Mesendoderm (in vitro differentiated cells): ENCODE data around the gene PARD3B.

Experiments used
- DNase-seq: peaks from one replicate; pipeline ENCODE4 v3.0.0; 2013
- H2AK5ac ChIP-seq: 2 replicates; pipeline ENCODE4 v1.6.1; 2013; ENCODE audit warnings: low read length, inconsistent platforms
- H2BK120ac ChIP-seq: 2 replicates; pipeline ENCODE4 v1.6.1; 2013; ENCODE audit warnings: low read depth, mild to moderate bottlenecking, low read length, moderate library complexity, mixed read lengths
- H2BK15ac ChIP-seq: replicated peaks from 2 replicates; pipeline ENCODE4 v1.6.1; 2013; ENCODE audit warnings: low read depth, mild to moderate bottlenecking, moderate library complexity
- H2BK5ac ChIP-seq: 2 replicates; pipeline ENCODE4 v1.6.1; 2013; ENCODE audit warnings: low read length, inconsistent platforms
- H3K18ac ChIP-seq: 2 replicates; pipeline ENCODE4 v1.6.1; 2013; ENCODE audit warnings: mild to moderate bottlenecking, low read length, mixed read lengths
- H3K23ac ChIP-seq: one replicate; pipeline ENCODE4 v1.6.1; 2013; ENCODE audit warnings: low read length
- H3K27ac ChIP-seq: 2 replicates; pipeline ENCODE4 v1.5.1; 2013; ENCODE audit warnings: low read depth, mild to moderate bottlenecking, inconsistent platforms, low read length, moderate library complexity
- H3K27me3 ChIP-seq: 2 replicates; pipeline ENCODE4 v1.6.1; 2013; ENCODE audit warnings: low read length, control low read depth, mild to moderate bottlenecking, inconsistent platforms; ENCODE audit not compliant: insufficient read depth, poor library complexity
- H3K36me3 ChIP-seq: 2 replicates; pipeline ENCODE4 v1.6.1; 2013; ENCODE audit warnings: low read length, inconsistent platforms; ENCODE audit not compliant: control insufficient read depth, insufficient read depth
- H3K4ac ChIP-seq: one replicate; pipeline ENCODE4 v1.6.1; 2013; ENCODE audit warnings: low read depth, mild to moderate bottlenecking, low read length, moderate library complexity
- H3K4me1 ChIP-seq: 2 replicates; pipeline ENCODE4 v1.6.1; 2013; ENCODE audit warnings: low read depth, low read length, inconsistent platforms; ENCODE audit not compliant: control insufficient read depth
- H3K4me2 ChIP-seq: 2 replicates; pipeline ENCODE4 v1.6.1; 2013; ENCODE audit warnings: low read length
- H3K4me3 ChIP-seq: 2 replicates; pipeline ENCODE4 v1.5.1; 2013; ENCODE audit warnings: mild to moderate bottlenecking, low read length
- H3K56ac ChIP-seq: one replicate; pipeline ENCODE4 v1.6.1; 2013; ENCODE audit warnings: low read length
- H3K79me1 ChIP-seq: 2 replicates; pipeline ENCODE4 v1.6.1; 2013; ENCODE audit warnings: low read length, inconsistent platforms
- H3K79me2 ChIP-seq: 2 replicates; pipeline ENCODE4 v1.6.1; 2013; ENCODE audit warnings: mild to moderate bottlenecking, low read length; ENCODE audit not compliant: control insufficient read depth, insufficient read depth
- H3K9ac ChIP-seq: 2 replicates; pipeline ENCODE4 v1.6.1; 2013; ENCODE audit warnings: low read length, inconsistent platforms
- H4K5ac ChIP-seq: one replicate; pipeline ENCODE4 v1.6.1; 2013; ENCODE audit warnings: low read length
- H4K8ac ChIP-seq: one replicate; pipeline ENCODE4 v1.6.1; 2013; ENCODE audit warnings: low read depth, mild to moderate bottlenecking, control low read depth, low read length, moderate library complexity
- WGBS: extraction: QIAGEN DNeasy Blood & Tissue Kit; methylation state at CpG from one replicate; pipeline ENCODE4 v1.1.7; 2013; ENCODE audit warnings: low lambda C conversion rate, missing lambda C conversion rate; ENCODE audit not compliant: insufficient coverage; ENCODE audit errors: extremely low coverage; 5-methylcytosine and 5-hydroxymethylcytosine counted together

PARD3B gene

DNA sequence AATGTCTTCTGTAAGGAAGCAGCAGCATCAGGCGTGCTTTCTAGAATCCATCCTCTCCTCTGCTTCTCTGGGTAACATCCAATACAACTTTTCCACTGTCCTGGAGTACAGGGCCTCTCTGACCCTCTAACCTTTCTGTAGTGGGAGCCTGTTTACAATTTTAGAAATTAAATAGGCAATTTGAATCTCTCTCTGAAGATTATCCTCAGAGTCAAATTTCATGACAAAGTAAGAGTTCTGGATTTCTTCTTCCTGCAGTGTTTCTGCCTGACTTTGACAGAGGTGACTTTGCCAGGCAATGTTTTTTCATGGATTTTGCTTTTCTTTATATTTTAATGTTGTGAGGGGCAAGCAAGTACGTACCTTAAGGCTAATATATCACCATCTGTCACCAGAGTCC is 558.4 kb downstream of the PARD3B start:
- no peak for DNase-seq

DNA sequence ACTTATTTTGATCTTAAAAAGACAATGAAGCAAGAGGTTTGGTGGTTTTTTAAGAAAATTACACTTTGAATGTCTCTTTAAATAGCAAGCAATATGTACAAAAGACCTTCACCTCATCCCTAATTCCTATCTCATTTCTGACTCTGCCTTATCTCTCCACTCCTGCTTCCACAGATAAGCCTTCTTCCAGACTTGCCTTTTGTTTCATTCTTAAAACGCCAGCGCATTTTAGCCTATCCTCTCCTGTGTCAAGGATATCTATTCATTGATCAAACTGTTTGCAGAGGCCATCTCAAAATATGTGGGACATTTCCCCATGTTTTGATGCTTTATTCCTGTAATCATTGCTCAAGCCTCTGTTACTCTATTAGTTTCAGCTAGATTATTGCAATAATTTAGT is 562.5 kb downstream of the PARD3B start:
- Histone ChIP-seq H3K27ac (no peak overlapping the region), H3K23ac (no peak overlapping the region), H2BK15ac (no peak overlapping the region), H3K36me3 (no peaks in the 10 kb centered on the region), H3K79me1 (no peaks in the 10 kb centered on the region), H3K4ac (no peak overlapping the region), H3K18ac (no peak overlapping the region), H3K4me1 (peaks cover 5% of the 10 kb centered on the region), H3K4me2 (no peak overlapping the region), H2BK120ac (no peak overlapping the region), H3K27me3 (no peaks in the 10 kb centered on the region), H2AK5ac (no peak overlapping the region), H2BK5ac (no peak overlapping the region), H4K5ac (no peak overlapping the region), H3K9ac (no peak overlapping the region), H3K4me3 (no peak overlapping the region), H4K8ac (no peak overlapping the region), H3K56ac (no peak overlapping the region), H3K79me2 (no peaks in the 10 kb centered on the region)
- WGBS: no CpG with 5 or more reads among the region's 2 CpGs
- DNase-seq: peak; percentile 79

More for the DNA sequence above, 558.4 kb downstream of the PARD3B start:
- Histone ChIP-seq H2BK5ac (no peak overlapping the region), H2AK5ac (no peak overlapping the region), H3K4me3 (no peak overlapping the region), H4K5ac (no peak overlapping the region), H3K36me3 (no peaks in the 10 kb centered on the region), H2BK15ac (no peak overlapping the region), H4K8ac (no peak overlapping the region), H2BK120ac (no peak overlapping the region), H3K4me2 (no peak overlapping the region), H3K27me3 (no peaks in the 10 kb centered on the region), H3K79me2 (no peaks in the 10 kb centered on the region), H3K79me1 (no peaks in the 10 kb centered on the region), H3K4me1 (peaks cover 5% of the 10 kb centered on the region), H3K56ac (no peak overlapping the region), H3K27ac (no peak overlapping the region), H3K23ac (no peak overlapping the region), H3K4ac (no peak overlapping the region), H3K9ac (no peak overlapping the region), H3K18ac (no peak overlapping the region)
- no CpG with 5 or more reads among the region's 2 CpGs for WGBS

DNA sequence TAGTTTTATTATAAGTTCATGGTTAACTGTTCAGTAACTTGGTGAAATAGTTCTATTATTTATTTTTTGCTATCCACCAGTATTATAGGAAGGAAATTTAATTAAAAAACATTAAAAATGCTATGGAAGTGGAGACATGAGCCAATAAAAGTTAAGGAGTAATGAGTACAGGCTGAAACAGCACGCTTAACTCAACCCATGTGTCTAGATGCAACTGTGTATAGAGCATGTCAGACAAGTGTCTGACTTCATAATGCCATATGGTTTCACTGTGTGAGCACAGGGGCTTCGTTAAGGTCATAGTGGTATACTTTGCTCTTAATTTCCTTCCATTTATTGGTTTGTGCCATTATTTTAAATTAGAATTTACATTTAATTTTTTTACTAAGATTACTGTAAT is 570.2 kb downstream of the PARD3B start:
- DNase-seq: no peak
- no peaks in the 10 kb centered on the region for H3K79me2 ChIP-seq
- H3K23ac ChIP-seq: no peak overlapping the region
- H3K4me1 ChIP-seq: no peaks in the 10 kb centered on the region
- no peak overlapping the region for H2AK5ac ChIP-seq
- H2BK5ac ChIP-seq: no peak overlapping the region
- no peak overlapping the region for H4K8ac ChIP-seq
- H3K4me3 ChIP-seq: no peak overlapping the region
- H3K27ac ChIP-seq: no peak overlapping the region
- H2BK15ac ChIP-seq: no peak overlapping the region
- H3K36me3 ChIP-seq: no peaks in the 10 kb centered on the region
- no peak overlapping the region for H3K4ac ChIP-seq
- H3K18ac ChIP-seq: no peak overlapping the region
- H3K9ac ChIP-seq: no peak overlapping the region
- no peak overlapping the region for H2BK120ac ChIP-seq
- no peak overlapping the region for H3K4me2 ChIP-seq
- no peaks in the 10 kb centered on the region for H3K79me1 ChIP-seq
- no peak overlapping the region for H3K56ac ChIP-seq
- H3K27me3 ChIP-seq: no peaks in the 10 kb centered on the region
- no peak overlapping the region for H4K5ac ChIP-seq
- WGBS: no CpG with 5 or more reads among the region's 2 CpGs

DNA sequence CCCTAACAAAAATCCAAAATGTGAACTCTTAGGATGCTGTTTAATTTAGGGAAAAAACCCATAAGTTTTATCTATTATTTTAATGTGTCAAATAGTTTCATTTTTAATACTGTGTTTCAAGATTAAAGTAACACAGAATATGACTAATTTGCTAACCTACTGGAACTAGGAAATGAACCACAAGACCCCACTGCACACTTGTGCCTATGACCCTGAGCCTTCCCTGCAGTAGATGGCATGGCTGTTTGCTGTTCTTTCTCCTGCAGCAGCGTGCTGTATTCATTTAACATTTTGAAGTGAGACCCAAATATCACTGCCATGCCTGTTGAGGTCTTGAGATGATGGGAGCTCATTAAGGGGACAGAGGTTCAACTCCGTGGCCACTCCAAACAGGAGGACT is 571.9 kb downstream of the PARD3B start:
- Histone ChIP-seq H2BK15ac (no peak overlapping the region), H3K27me3 (no peaks in the 10 kb centered on the region), H2BK5ac (no peak overlapping the region), H3K27ac (no peak overlapping the region), H3K36me3 (no peaks in the 10 kb centered on the region), H3K4me1 (no peaks in the 10 kb centered on the region), H2BK120ac (no peak overlapping the region), H3K23ac (no peak overlapping the region), H3K79me1 (no peaks in the 10 kb centered on the region), H3K4me3 (no peak overlapping the region), H4K5ac (no peak overlapping the region), H3K4me2 (no peak overlapping the region), H4K8ac (no peak overlapping the region), H3K4ac (no peak overlapping the region), H3K18ac (no peak overlapping the region), H3K79me2 (no peaks in the 10 kb centered on the region), H2AK5ac (no peak overlapping the region), H3K56ac (no peak overlapping the region), H3K9ac (no peak overlapping the region)
- no CpG with 5 or more reads among the region's 2 CpGs for WGBS
- DNase-seq: no peak

GRCh38 chr2:205119136-205119535 is 573.9 kb downstream of the PARD3B start:
- Histone ChIP-seq H3K4me1 (no peaks in the 10 kb centered on the region), H4K5ac (no peak overlapping the region), H3K27me3 (no peaks in the 10 kb centered on the region), H2BK5ac (no peak overlapping the region), H3K9ac (no peak overlapping the region), H3K79me1 (no peaks in the 10 kb centered on the region), H2BK15ac (no peak overlapping the region), H2BK120ac (no peak overlapping the region), H3K4me3 (no peak overlapping the region), H3K56ac (no peak overlapping the region), H3K4me2 (no peak overlapping the region), H4K8ac (no peak overlapping the region), H3K18ac (no peak overlapping the region), H3K79me2 (no peaks in the 10 kb centered on the region), H2AK5ac (no peak overlapping the region), H3K27ac (no peak overlapping the region), H3K36me3 (no peaks in the 10 kb centered on the region), H3K23ac (no peak overlapping the region), H3K4ac (no peak overlapping the region)
- WGBS: no CpG with 5 or more reads among the region's 9 CpGs
- no peak for DNase-seq

GRCh38 chr2:205128726-205129125 is 583.5 kb downstream of the PARD3B start:
- Histone ChIP-seq H3K79me2 (no peaks in the 10 kb centered on the region), H2AK5ac (no peak overlapping the region), H3K4me1 (no peaks in the 10 kb centered on the region), H3K36me3 (no peaks in the 10 kb centered on the region), H3K18ac (no peak overlapping the region), H3K56ac (no peak overlapping the region), H2BK5ac (no peak overlapping the region), H3K4ac (no peak overlapping the region), H3K4me2 (no peak overlapping the region), H4K8ac (no peak overlapping the region), H3K23ac (no peak overlapping the region), H2BK120ac (no peak overlapping the region), H3K27ac (no peak overlapping the region), H3K27me3 (no peaks in the 10 kb centered on the region), H3K4me3 (no peak overlapping the region), H2BK15ac (no peak overlapping the region), H4K5ac (no peak overlapping the region), H3K79me1 (no peaks in the 10 kb centered on the region), H3K9ac (no peak overlapping the region)
- no peak for DNase-seq
